GM12878 (cell line): ENCODE measurements around the gene LGALS9. TPM values are rescaled to one million over a fixed set of nuclear protein-coding genes. Genes with fewer than 3 reads are reported as not detected.

Experiments
- ATAC-seq: fragments of 200-7000 bp; cut with Tn5 transposase; 3 replicates; pipeline ENCODE4 v1.9.1; 2020; ENCODE audit warnings: mild to moderate bottlenecking, moderate library complexity
- BruUV-seq: library from RNA; stranded (reverse); fragments of 400-500 nt; replicated peaks from 2 replicates; lab custom pipeline; 2021; lab: Mats Ljungman, UMichigan
- CTCF ChIA-PET: fragments of 300-600 bp; sonication (Branson Sonifier 250); formaldehyde crosslinking; extraction: SDS; loops from one replicate; lab custom pipeline; 2021; ENCODE audit warnings: inconsistent platforms; lab: Yijun Ruan, JAX
- POLR2A ChIA-PET: fragments of 350-600 bp; formaldehyde crosslinking; extraction: SDS; loops from one replicate; lab custom pipeline; 2021; ENCODE audit warnings: inconsistent platforms; lab: Charles Lee
- RAD21 ChIA-PET: fragments of 300-600 bp; sonication (Branson Sonifier 250); formaldehyde crosslinking; loops from one replicate; lab custom pipeline; 2023; ENCODE audit warnings: antibody characterized with exemption; ENCODE audit not compliant: unreplicated experiment; lab: Charles Lee
- SMC1A ChIA-PET: fragments of 300-600 bp; sonication (Branson Sonifier 250); formaldehyde crosslinking; loops from one replicate; lab custom pipeline; 2023; ENCODE audit not compliant: unreplicated experiment, uncharacterized antibody; lab: Charles Lee
- DNase-seq: peaks from one replicate; pipeline ENCODE4 v3.0.0-alpha.2; 2011; ENCODE audit warnings: low read depth, low spot score
- FAIRE-seq: peaks from 3 replicates; lab custom pipeline; 2011; peaks lifted over from hg19 to GRCh38; lab: Jason Lieb, UNC
- H2AFZ ChIP-seq: 2 replicates; pipeline ENCODE4 v1.6.0; 2011; ENCODE audit warnings: low read depth, low read length, control low read depth; ENCODE audit not compliant: control insufficient read depth
- H3K27ac ChIP-seq: 2 replicates; pipeline ENCODE4 v1.5.1; 2011; ENCODE audit warnings: control low read depth; ENCODE audit not compliant: control insufficient read depth, insufficient read depth
- H3K27me3 ChIP-seq, 2 experiments: replicated peaks in 1 of 2; 2 replicates each; pipeline versions ENCODE4 v1.6.0 to v1.6.1; 2011; ENCODE audit warnings: low read length in 1 of 2; ENCODE audit not compliant: control insufficient read depth in 2 of 2, insufficient read depth in 2 of 2
- H3K36me3 ChIP-seq, 2 experiments: 2 replicates each; pipeline ENCODE4 v1.5.1; 2011; ENCODE audit warnings: low read length in 1 of 2; ENCODE audit not compliant: control insufficient read depth in 2 of 2, insufficient read depth in 2 of 2
- H3K4me1 ChIP-seq: 2 replicates; pipeline ENCODE4 v1.6.1; 2011; ENCODE audit warnings: mild to moderate bottlenecking, low read length, moderate library complexity, mixed read lengths; ENCODE audit not compliant: control insufficient read depth, insufficient read depth
- H3K4me2 ChIP-seq: 2 replicates; pipeline ENCODE4 v1.6.0; 2011; ENCODE audit warnings: control low read depth; ENCODE audit not compliant: control insufficient read depth, insufficient read depth
- H3K4me3 ChIP-seq: fragments of 200-600 bp; sonication (generic); 2 replicates; pipeline ENCODE4 v1.5.1; 2016
- H3K79me2 ChIP-seq: 2 replicates; pipeline ENCODE4 v1.6.0; 2011; ENCODE audit warnings: low read length; ENCODE audit not compliant: control insufficient read depth, insufficient read depth
- H3K9ac ChIP-seq: 2 replicates; pipeline ENCODE4 v1.8.0; 2011; ENCODE audit warnings: low read length, control low read depth, mixed read lengths; ENCODE audit not compliant: control insufficient read depth, insufficient read depth
- H3K9me3 ChIP-seq: replicated peaks from 3 replicates; pipeline ENCODE4 v1.5.1; 2011; ENCODE audit warnings: mild to moderate bottlenecking, low read length; ENCODE audit not compliant: control insufficient read depth, insufficient read depth
- H4K20me1 ChIP-seq: 2 replicates; pipeline ENCODE4 v1.6.0; 2011; ENCODE audit not compliant: control insufficient read depth, insufficient read depth
- ATF7 ChIP-seq: fragments of 450-650 bp; IDR thresholded peaks from 2 replicates; pipeline ENCODE4 v1.6.1; 2016; ENCODE audit warnings: low read depth, mild to moderate bottlenecking
- CHD4 ChIP-seq: fragments of 200-600 bp; sonication (generic); IDR thresholded peaks from 2 replicates; pipeline ENCODE4 v1.6.1; 2016; ENCODE audit warnings: mild to moderate bottlenecking
- ELK1 ChIP-seq: IDR thresholded peaks from 2 replicates; pipeline ENCODE4 v1.6.1; 2012; ENCODE audit warnings: low read depth, low read length, improper control_type of control experiment
- ESRRA ChIP-seq: IDR thresholded peaks from 2 replicates; pipeline ENCODE4 v1.6.1; 2012; ENCODE audit warnings: mild to moderate bottlenecking, low read length, improper control_type of control experiment
- NKRF ChIP-seq: fragments of 450-650 bp; conservative IDR thresholded peaks from 2 replicates; pipeline ENCODE4 v1.6.1; 2017; ENCODE audit warnings: mild to moderate bottlenecking, moderate library complexity
- RAD51 ChIP-seq: fragments of 450-650 bp; IDR thresholded peaks from 2 replicates; pipeline ENCODE4 v1.6.1; 2016; ENCODE audit warnings: moderate library complexity, mild to moderate bottlenecking, inconsistent platforms
- ZBTB33 ChIP-seq: fragments of 450-650 bp; IDR thresholded peaks from 2 replicates; pipeline ENCODE4 v1.6.1; 2017; ENCODE audit warnings: mild to moderate bottlenecking
- WGBS: methylation state at CpG from one replicate; pipeline ENCODE4 v1.1.6; 2016; ENCODE audit warnings: low lambda C conversion rate; ENCODE audit not compliant: insufficient replicate concordance, insufficient coverage; ENCODE audit errors: missing lambda C conversion rate; 5-methylcytosine and 5-hydroxymethylcytosine counted together
- in situ Hi-C: fragments of 300-500 bp; cut with MboI; formaldehyde crosslinking; loops from 9 replicates; pipeline ENCODE4 v1.14.3; 2018; ENCODE audit warnings: mixed read lengths
- intact Hi-C: fragments of 100-400 bp; cut with micrococcal nuclease; formaldehyde crosslinking; loops from one replicate; pipeline ENCODE4 v1.14.2; 2022; ENCODE audit not compliant: unreplicated experiment
- polyA plus RNA-seq, 11 experiments: library from polyadenylated mRNA; depleted of rRNA in 4 of 11; unstranded in 6 of 11; stranded (reverse) in 5 of 11; fragments of >200 nt; fragmentation: Nextera tagmentation in 4 of 11; fragmentation: Illumina TruSeq in 1 of 11; extraction: Ambion mirVana in 4 of 11; extraction: Trizol in 1 of 11; gene quantifications; 1 replicate in 1 of 11; 2 replicates in 10 of 11; pipeline versions ENCODE4 v1.2.1 to v1.2.3, GENCODE V29; 2011 to 2016; ENCODE audit warnings: inconsistent platforms in 2 of 11, missing spikeins in 2 of 11, low read depth in 1 of 11
- total RNA-seq, 4 experiments: library from RNA; depleted of rRNA in 3 of 4; stranded (reverse); fragments of >200 nt in 3 of 4; fragmentation: Illumina TruSeq in 1 of 4; extraction: Trizol in 1 of 4; gene quantifications; 2 replicates each; pipeline versions ENCODE4 v1.2.1 to v1.2.3, GENCODE V29; 2013 to 2021

LGALS9 gene
- total and polyA plus RNA-seq, 10 of the 15 experiments (the other 5 are each of a cell fraction or from before 2014, with no cell fraction given), result 22.5 to 294 (median 155) TPM

- no peak overlapping the region for H3K4me3 ChIP-seq
- no peaks in the 10 kb centered on the region for H3K27me3 ChIP-seq
- whole genome bisulfite sequencing, result 98% methylated on average over 5 of the region's 5 CpGs
- peaks cover 8 to 29% of the 10 kb centered on the region in 2 experiments for H3K36me3 ChIP-seq
- SMC1A ChIA-PET, result no interaction called here
- intact Hi-C loops, result no loop called here
- no peaks in the 10 kb centered on the region; the same call in none of the 2 replicates for H3K79me2 ChIP-seq
- no peaks in the 10 kb centered on the region; the same call in 2 of the 3 replicates for H3K9me3 ChIP-seq
- BruUV-seq, result no TSS peak
- no peak overlapping the region for H3K27ac ChIP-seq
- in situ Hi-C loops, result no loop called here
- H3K4me2 ChIP-seq, result no peak overlapping the region
- TF ChIP-seq ATF7 (no peak), ELK1 (no peak), ESRRA (no peak), ZBTB33 (no peak), NKRF (no peak), CHD4 (no peak), RAD51 (no peak)
- ATAC-seq, result no peak
- H2AFZ ChIP-seq, result no peak overlapping the region
- H3K9ac ChIP-seq, result no peak overlapping the region
- H4K20me1 ChIP-seq, result no peaks in the 10 kb centered on the region
- FAIRE-seq, result no peak
- CTCF ChIA-PET, result interaction anchor here (1.4 kb wide), 1 partner anchor 16 kb away, joined by 4 read pairs; no protein-coding TSS in a partner anchor
- POLR2A ChIA-PET, result no interaction called here
- no peak for DNase-seq
- RAD21 ChIA-PET, result no interaction called here
- H3K4me1 ChIP-seq, result peaks cover 4% of the 10 kb centered on the region; the same call in 1 of the 2 replicates
Observed at GRCh38 chr17:27625856-27626255, 5.1 kb upstream of the LGALS9 start.
